ENCODE measurements around the gene IQCB1.

IQCB1 gene

GRCh38 chr3:121819236-121819635 is 15.6 kb downstream of the IQCB1 start:
- Histone ChIP-seq H4K91ac (ENCODE audit: low read length) (no peak overlapping the region), H2BK12ac (ENCODE audit: low read length in 2 of 2) (no peak overlapping the region), H3K4me2 (ENCODE audit: low read length, poor library complexity, severe bottlenecking) (no peak overlapping the region), H2BK5ac (ENCODE audit: low read depth, low read length, poor library complexity, severe bottlenecking) (no peak overlapping the region), H2AK5ac (ENCODE audit: low read length, severe bottlenecking) (no peak overlapping the region), H4K8ac (ENCODE audit: low read length) (no peak overlapping the region), H3K36me3 (ENCODE audit: control insufficient read depth in 1 of 2, insufficient read depth in 2 of 2, low read depth in 1 of 2, low read length in 2 of 2) (peaks cover 3 to 62% of the 10 kb centered on the region in 2 experiments), H3K79me1 (replicated peaks; ENCODE audit: low read length, poor library complexity, severe bottlenecking) (peaks cover 8% of the 10 kb centered on the region), H3K4me3 (ENCODE audit: insufficient read depth in 1 of 2, low read depth in 1 of 2, low read length in 2 of 2) (no peak overlapping the region), H2AFZ (ENCODE audit: low read depth, low read length) (no peak overlapping the region), H3K14ac (ENCODE audit: low read length in 2 of 2) (no peak overlapping the region), H3K27ac (ENCODE audit: low read length, poor library complexity, severe bottlenecking) (no peak overlapping the region), H2BK15ac (ENCODE audit: low read depth, poor library complexity, severe bottlenecking) (no peak overlapping the region), H3K4ac (ENCODE audit: low read depth in 1 of 2, low read length in 2 of 2) (no peak overlapping the region), H3K4me1 (ENCODE audit: control insufficient read depth, insufficient read depth, low read depth, low read length) (no peaks in the 10 kb centered on the region), H3K27me3 (ENCODE audit: control insufficient read depth in 1 of 2, insufficient read depth in 1 of 2, low read length in 2 of 2) (no peaks in the 10 kb centered on the region), H3K18ac (ENCODE audit: low read depth in 1 of 2, low read length in 2 of 2) (no peak overlapping the region), H3K23ac (ENCODE audit: low read length in 2 of 2) (no peak overlapping the region), H3K9me3 (ENCODE audit: control insufficient read depth, low read length) (peaks cover 37% of the 10 kb centered on the region), H3K9ac (ENCODE audit: low read length) (no peak overlapping the region), H2BK120ac (ENCODE audit: low read depth, low read length) (no peak overlapping the region)
- 97% methylated on average over 2 of the region's 3 CpGs for WGBS
- no peak for DNase-seq

GRCh38 chr3:121818578-121818977 is 16.3 kb downstream of the IQCB1 start:
- WGBS: 100% methylated on average over 2 of the region's 2 CpGs
- Histone ChIP-seq H4K8ac (ENCODE audit: low read length) (no peak overlapping the region), H3K9ac (ENCODE audit: low read length) (no peak overlapping the region), H2BK12ac (ENCODE audit: low read length in 2 of 2) (no peak overlapping the region), H3K27ac (ENCODE audit: low read length, poor library complexity, severe bottlenecking) (no peak overlapping the region), H2AFZ (ENCODE audit: low read depth, low read length) (no peak overlapping the region), H2BK120ac (ENCODE audit: low read depth, low read length) (no peak overlapping the region), H4K91ac (ENCODE audit: low read length) (no peak overlapping the region), H2BK15ac (ENCODE audit: low read depth, poor library complexity, severe bottlenecking) (no peak overlapping the region), H3K79me1 (replicated peaks; ENCODE audit: low read length, poor library complexity, severe bottlenecking) (peaks cover 8% of the 10 kb centered on the region), H3K9me3 (ENCODE audit: control insufficient read depth, low read length) (peaks cover 31% of the 10 kb centered on the region), H3K4me1 (ENCODE audit: control insufficient read depth, insufficient read depth, low read depth, low read length) (no peaks in the 10 kb centered on the region), H3K27me3 (ENCODE audit: control insufficient read depth in 1 of 2, insufficient read depth in 1 of 2, low read length in 2 of 2) (no peaks in the 10 kb centered on the region), H3K4ac (ENCODE audit: low read depth in 1 of 2, low read length in 2 of 2) (no peak overlapping the region), H3K18ac (ENCODE audit: low read depth in 1 of 2, low read length in 2 of 2) (no peak overlapping the region), H2AK5ac (ENCODE audit: low read length, severe bottlenecking) (no peak overlapping the region), H3K4me3 (ENCODE audit: insufficient read depth in 1 of 2, low read depth in 1 of 2, low read length in 2 of 2) (no peak overlapping the region), H3K4me2 (ENCODE audit: low read length, poor library complexity, severe bottlenecking) (no peak overlapping the region), H3K14ac (ENCODE audit: low read length in 2 of 2) (no peak overlapping the region), H3K36me3 (ENCODE audit: control insufficient read depth in 1 of 2, insufficient read depth in 2 of 2, low read depth in 1 of 2, low read length in 2 of 2) (peaks cover 0 to 55% of the 10 kb centered on the region in 2 experiments), H3K23ac (ENCODE audit: low read length in 2 of 2) (no peak overlapping the region), H2BK5ac (ENCODE audit: low read depth, low read length, poor library complexity, severe bottlenecking) (no peak overlapping the region)
- DNase-seq: no peak

GRCh38 chr3:121817753-121818152 is 17.1 kb downstream of the IQCB1 start:
- Histone ChIP-seq H3K4me1 (ENCODE audit: control insufficient read depth, insufficient read depth, low read depth, low read length) (no peaks in the 10 kb centered on the region), H3K36me3 (ENCODE audit: control insufficient read depth in 1 of 2, insufficient read depth in 2 of 2, low read depth in 1 of 2, low read length in 2 of 2) (peaks cover 0 to 47% of the 10 kb centered on the region in 2 experiments), H2BK120ac (ENCODE audit: low read depth, low read length) (no peak overlapping the region), H3K23ac (ENCODE audit: low read length in 2 of 2) (no peak overlapping the region), H2AK5ac (ENCODE audit: low read length, severe bottlenecking) (no peak overlapping the region), H3K27ac (ENCODE audit: low read length, poor library complexity, severe bottlenecking) (no peak overlapping the region), H3K9me3 (ENCODE audit: control insufficient read depth, low read length) (peaks cover 23% of the 10 kb centered on the region), H4K91ac (ENCODE audit: low read length) (no peak overlapping the region), H2BK15ac (ENCODE audit: low read depth, poor library complexity, severe bottlenecking) (no peak overlapping the region), H3K27me3 (ENCODE audit: control insufficient read depth in 1 of 2, insufficient read depth in 1 of 2, low read length in 2 of 2) (no peaks in the 10 kb centered on the region), H2BK5ac (ENCODE audit: low read depth, low read length, poor library complexity, severe bottlenecking) (no peak overlapping the region), H2AFZ (ENCODE audit: low read depth, low read length) (no peak overlapping the region), H3K4ac (ENCODE audit: low read depth in 1 of 2, low read length in 2 of 2) (no peak overlapping the region), H4K8ac (ENCODE audit: low read length) (no peak overlapping the region), H3K4me2 (ENCODE audit: low read length, poor library complexity, severe bottlenecking) (no peak overlapping the region), H3K14ac (ENCODE audit: low read length in 2 of 2) (no peak overlapping the region), H3K79me1 (replicated peaks; ENCODE audit: low read length, poor library complexity, severe bottlenecking) (peaks cover 8% of the 10 kb centered on the region), H3K4me3 (ENCODE audit: insufficient read depth in 1 of 2, low read depth in 1 of 2, low read length in 2 of 2) (no peak overlapping the region), H3K18ac (ENCODE audit: low read depth in 1 of 2, low read length in 2 of 2) (no peak overlapping the region), H3K9ac (ENCODE audit: low read length) (no peak overlapping the region), H2BK12ac (ENCODE audit: low read length in 2 of 2) (no peak overlapping the region)
- no peak for DNase-seq

GRCh38 chr3:121809249-121809648 is 25.6 kb downstream of the IQCB1 start:
- Histone ChIP-seq H3K9me3 (ENCODE audit: control insufficient read depth, low read length) (no peaks in the 10 kb centered on the region), H3K4me3 (ENCODE audit: insufficient read depth in 1 of 2, low read depth in 1 of 2, low read length in 2 of 2) (no peak overlapping the region), H3K27ac (ENCODE audit: low read length, poor library complexity, severe bottlenecking) (no peak overlapping the region), H3K9ac (ENCODE audit: low read length) (no peak overlapping the region), H3K4me1 (ENCODE audit: control insufficient read depth, insufficient read depth, low read depth, low read length) (no peaks in the 10 kb centered on the region), H2BK12ac (ENCODE audit: low read length in 2 of 2) (no peak overlapping the region), H3K14ac (ENCODE audit: low read length in 2 of 2) (no peak overlapping the region), H4K91ac (ENCODE audit: low read length) (no peak overlapping the region), H2BK120ac (ENCODE audit: low read depth, low read length) (no peak overlapping the region), H3K4me2 (ENCODE audit: low read length, poor library complexity, severe bottlenecking) (no peak overlapping the region), H3K79me1 (replicated peaks; ENCODE audit: low read length, poor library complexity, severe bottlenecking) (peaks cover 15% of the 10 kb centered on the region), H3K36me3 (ENCODE audit: control insufficient read depth in 1 of 2, insufficient read depth in 2 of 2, low read depth in 1 of 2, low read length in 2 of 2) (peaks cover 11 to 55% of the 10 kb centered on the region in 2 experiments), H3K18ac (ENCODE audit: low read depth in 1 of 2, low read length in 2 of 2) (no peak overlapping the region), H2AFZ (ENCODE audit: low read depth, low read length) (no peak overlapping the region), H2BK5ac (ENCODE audit: low read depth, low read length, poor library complexity, severe bottlenecking) (no peak overlapping the region), H2AK5ac (ENCODE audit: low read length, severe bottlenecking) (no peak overlapping the region), H3K4ac (ENCODE audit: low read depth in 1 of 2, low read length in 2 of 2) (no peak overlapping the region), H4K8ac (ENCODE audit: low read length) (no peak overlapping the region), H3K27me3 (ENCODE audit: control insufficient read depth in 1 of 2, insufficient read depth in 1 of 2, low read length in 2 of 2) (no peaks in the 10 kb centered on the region), H3K23ac (ENCODE audit: low read length in 2 of 2) (no peak overlapping the region), H2BK15ac (ENCODE audit: low read depth, poor library complexity, severe bottlenecking) (no peak overlapping the region)
- DNase-seq: no peak
- no CpG with 5 or more reads among the region's 1 CpG for WGBS
